WI38 (cell line): ENCODE measurements around the gene OR4D6.

Source experiments
- H3K4me3 ChIP-seq: 2 replicates; pipeline ENCODE4 v1.5.1; 2011; ENCODE audit warnings: low read depth, mild to moderate bottlenecking, control low read depth, low read length
- TF ChIP-seq, protein P1 (sequence below): IDR thresholded peaks from 2 replicates; pipeline ENCODE4 v1.5.1; 2012; ENCODE audit warnings: low read depth, mild to moderate bottlenecking, control low read depth, low read length

The OR4D6 gene

DNA sequence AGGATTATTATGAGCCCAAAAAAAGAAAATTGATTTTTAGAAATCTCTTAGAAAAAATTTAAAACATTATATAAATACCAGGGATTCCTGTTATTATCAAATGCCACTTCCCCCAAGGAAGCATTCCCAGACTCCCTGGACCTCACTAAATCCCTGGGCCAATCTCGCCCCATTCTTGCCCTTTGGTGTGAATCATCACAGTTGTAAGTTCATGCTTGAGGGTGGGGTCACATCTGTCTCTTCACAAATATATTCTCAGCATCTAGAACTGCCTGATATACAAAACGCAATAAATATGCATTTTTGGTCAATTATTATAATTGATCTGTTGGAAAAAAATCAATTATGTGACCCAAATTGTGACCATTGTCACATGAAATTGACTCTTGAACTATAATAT lies 8.3 kb upstream of the OR4D6 start:
- TF ChIP-seq, protein P1, sequence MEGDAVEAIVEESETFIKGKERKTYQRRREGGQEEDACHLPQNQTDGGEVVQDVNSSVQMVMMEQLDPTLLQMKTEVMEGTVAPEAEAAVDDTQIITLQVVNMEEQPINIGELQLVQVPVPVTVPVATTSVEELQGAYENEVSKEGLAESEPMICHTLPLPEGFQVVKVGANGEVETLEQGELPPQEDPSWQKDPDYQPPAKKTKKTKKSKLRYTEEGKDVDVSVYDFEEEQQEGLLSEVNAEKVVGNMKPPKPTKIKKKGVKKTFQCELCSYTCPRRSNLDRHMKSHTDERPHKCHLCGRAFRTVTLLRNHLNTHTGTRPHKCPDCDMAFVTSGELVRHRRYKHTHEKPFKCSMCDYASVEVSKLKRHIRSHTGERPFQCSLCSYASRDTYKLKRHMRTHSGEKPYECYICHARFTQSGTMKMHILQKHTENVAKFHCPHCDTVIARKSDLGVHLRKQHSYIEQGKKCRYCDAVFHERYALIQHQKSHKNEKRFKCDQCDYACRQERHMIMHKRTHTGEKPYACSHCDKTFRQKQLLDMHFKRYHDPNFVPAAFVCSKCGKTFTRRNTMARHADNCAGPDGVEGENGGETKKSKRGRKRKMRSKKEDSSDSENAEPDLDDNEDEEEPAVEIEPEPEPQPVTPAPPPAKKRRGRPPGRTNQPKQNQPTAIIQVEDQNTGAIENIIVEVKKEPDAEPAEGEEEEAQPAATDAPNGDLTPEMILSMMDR, result no peak
- no peak overlapping the region for H3K4me3 ChIP-seq

DNA sequence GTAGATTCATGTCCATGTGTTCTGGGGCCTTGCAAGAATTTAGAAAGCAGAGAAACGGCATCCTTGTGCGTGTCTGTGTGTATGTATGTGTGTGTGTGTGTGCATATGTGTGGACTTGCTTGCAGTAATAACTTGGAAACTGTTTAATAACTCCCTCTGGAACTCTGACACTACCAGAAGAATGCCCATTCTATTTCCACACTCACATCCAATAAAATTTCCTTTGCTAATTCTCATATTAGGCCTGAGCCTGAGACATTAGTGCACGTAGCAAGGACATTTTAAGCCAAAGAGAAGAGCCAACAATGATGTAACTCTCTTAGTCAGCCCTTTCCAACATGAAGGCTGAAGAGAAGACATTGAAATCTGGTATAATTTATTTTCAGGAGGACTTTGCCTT lies 3.2 kb downstream of the OR4D6 start:
- H3K4me3 ChIP-seq, result no peak overlapping the region
- TF ChIP-seq, protein P1, result no peak

DNA sequence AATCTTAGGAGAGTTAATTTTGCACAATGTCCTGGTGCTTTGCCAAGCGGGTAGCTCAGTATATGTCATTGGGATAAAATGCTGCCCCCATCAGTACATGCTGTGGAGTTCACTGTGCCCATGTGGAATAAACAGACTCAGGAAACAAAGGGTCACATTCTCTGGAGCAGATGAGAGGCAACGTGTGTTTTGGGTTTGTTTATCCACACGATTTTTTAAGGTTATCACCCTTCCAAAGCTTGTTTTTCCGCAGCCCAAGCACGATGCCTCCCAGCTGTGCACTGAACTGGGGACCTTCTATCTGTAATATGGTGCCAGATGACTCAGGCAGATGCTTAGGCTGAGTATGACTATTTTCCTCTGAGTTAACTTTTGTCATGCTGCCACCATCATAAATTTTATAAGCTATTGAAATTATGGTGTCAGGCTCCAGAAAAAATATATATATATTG lies 6.5 kb downstream of the OR4D6 start:
- H3K4me3 ChIP-seq, result no peak overlapping the region
- TF ChIP-seq, protein P1, result no peak

DNA sequence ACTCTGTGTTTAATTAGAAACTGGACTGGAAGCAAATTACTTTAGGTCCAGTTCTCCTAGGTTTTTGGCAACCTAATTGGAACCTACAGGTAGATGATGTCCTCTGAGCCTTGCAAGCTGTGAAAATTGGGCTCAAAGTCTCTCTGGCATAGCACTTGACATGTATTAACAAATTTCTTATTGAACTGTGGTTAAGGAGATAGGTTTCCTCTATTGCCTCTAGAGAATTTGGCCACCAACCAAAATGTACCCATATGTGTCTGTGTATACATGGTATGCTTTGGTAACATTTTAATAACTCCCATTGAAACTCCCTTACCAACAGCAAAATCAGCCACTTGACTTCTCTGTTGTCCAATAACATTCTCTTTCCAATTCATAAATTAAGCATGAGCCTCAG lies 16.3 kb downstream of the OR4D6 start, which contains the start of gene OR4D10:
OR4D10 (plus strand) TSS at position 301 of the 400 bp plus-strand sequence. CDS start 4,115 bp downstream, outside the sequence.
- TF ChIP-seq, protein P1, result no peak
- H3K4me3 ChIP-seq, result no peak within 1 kb of the TSS

DNA sequence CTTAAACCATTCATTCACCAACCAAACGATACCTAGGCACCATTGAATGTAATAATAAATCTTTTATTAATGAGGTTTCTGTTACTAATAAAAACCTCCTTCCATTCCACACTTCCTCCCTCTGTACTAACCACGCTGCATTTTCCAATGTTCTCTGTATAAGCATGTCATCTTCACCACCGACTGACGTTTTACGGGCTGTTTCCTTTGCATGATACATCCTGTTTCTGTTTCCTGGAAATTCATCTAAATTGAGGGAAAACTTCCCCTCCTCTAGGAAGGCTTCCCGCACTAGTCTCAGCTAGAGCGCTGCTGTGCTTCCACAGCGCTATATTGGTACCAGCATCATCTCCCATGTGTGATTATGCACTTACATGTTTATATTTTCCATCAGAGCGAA lies 18.4 kb downstream of the OR4D6 start:
- TF ChIP-seq, protein P1, result no peak
- H3K4me3 ChIP-seq, result no peak overlapping the region

DNA sequence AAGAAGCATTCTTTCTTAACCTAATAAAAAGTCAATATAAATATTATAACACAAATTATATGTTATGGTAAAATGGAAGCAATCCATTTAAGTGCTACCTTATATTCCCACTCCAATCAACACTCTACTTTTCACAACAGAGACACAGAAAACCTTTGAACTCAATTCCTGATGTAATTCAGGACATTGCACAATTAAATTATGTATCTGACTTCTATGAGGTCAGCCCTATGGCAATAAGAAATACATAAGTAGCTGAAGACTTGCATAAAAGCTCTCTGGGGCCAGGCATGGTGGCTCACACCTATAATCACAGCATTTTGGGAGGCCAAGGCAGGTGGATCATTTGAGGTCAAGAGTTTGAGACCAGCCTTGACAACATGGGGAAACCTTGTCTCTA lies 23.1 kb downstream of the OR4D6 start:
- TF ChIP-seq, protein P1, result no peak
- no peak overlapping the region for H3K4me3 ChIP-seq

DNA sequence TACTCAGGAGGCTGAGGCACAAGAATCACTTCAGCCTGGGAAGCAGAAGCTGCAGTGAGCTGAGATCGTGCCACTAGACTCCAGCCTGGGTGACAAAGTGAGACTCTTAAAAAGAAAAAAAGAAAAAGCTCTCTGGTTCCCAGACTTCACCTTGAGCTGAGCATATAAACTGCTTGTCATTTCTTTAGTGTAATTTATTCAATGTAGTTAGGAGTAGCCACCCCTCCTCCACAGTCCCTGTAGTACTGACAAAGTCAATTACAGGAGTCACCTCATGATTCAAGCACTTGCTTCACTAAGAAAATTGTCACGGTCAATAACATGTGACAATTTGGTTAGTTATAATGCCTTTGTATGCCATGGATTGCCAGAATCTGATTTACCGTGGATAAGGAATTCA lies 23.6 kb downstream of the OR4D6 start:
- H3K4me3 ChIP-seq, result no peak overlapping the region
- TF ChIP-seq, protein P1, result no peak
